Prostate gland (tissue), 2 donors: ENCODE measurements around the gene CERKL. TPM values are rescaled to one million over a fixed set of nuclear protein-coding genes. Genes with fewer than 3 reads are reported as not detected.

Source experiments
- DNase-seq: peaks from one replicate; pipeline ENCODE4 v3.0.0-alpha.2; 2019; ENCODE audit warnings: low spot score
- H3K27ac ChIP-seq, 2 donors: fragments of 200-600 bp; sonication (generic); 2 replicates each; pipeline ENCODE4 v1.5.1; 2017 to 2019
- H3K27me3 ChIP-seq: fragments of 200-600 bp; sonication (generic); replicated peaks from 2 replicates; pipeline ENCODE4 v1.5.1; 2019; ENCODE audit not compliant: insufficient read depth
- H3K36me3 ChIP-seq, 2 donors: fragments of 200-600 bp; sonication (generic); 1 replicate in 1 of 2; 2 replicates in 1 of 2; pipeline versions ENCODE4 v1.5.1 to v1.8.1; 2017 to 2019
- H3K4me1 ChIP-seq: fragments of 200-600 bp; sonication (generic); replicated peaks from 2 replicates; pipeline ENCODE4 v1.5.1; 2019
- H3K4me3 ChIP-seq, 2 donors: fragments of 200-600 bp; sonication (generic); 2 replicates each; pipeline ENCODE4 v1.5.1; 2017 to 2019
- H3K9me3 ChIP-seq: fragments of 200-600 bp; sonication (generic); 2 replicates; pipeline ENCODE4 v1.5.1; 2017
- CTCF ChIP-seq, 4 experiments: fragments of 200-600 bp in 2 of 4; fragments of 450-650 bp in 2 of 4; sonication (generic) in 2 of 4; IDR thresholded peaks; 1 replicate in 3 of 4; 2 replicates in 1 of 4; pipeline ENCODE4 v1.5.1; 2016 to 2019; ENCODE audit warnings: antibody characterized with exemption in 4 of 4, mild to moderate bottlenecking in 2 of 4, moderate library complexity in 2 of 4
- POLR2A ChIP-seq: fragments of 450-650 bp; IDR thresholded peaks from one replicate; pipeline ENCODE4 v1.6.1; 2016; ENCODE audit warnings: antibody characterized with exemption, mild to moderate bottlenecking
- POLR2AphosphoS5 ChIP-seq: sonication (generic); formaldehyde crosslinking; IDR thresholded peaks from one replicate; pipeline ENCODE4 v1.6.1; 2017; ENCODE audit warnings: antibody characterized with exemption
- WGBS: methylation state at CpG from one replicate; pipeline ENCODE4 v1.1.5; 2018; 5-methylcytosine and 5-hydroxymethylcytosine counted together
- intact Hi-C: fragments of 100-400 bp; cut with DNase I; formaldehyde crosslinking; loops from one replicate; pipeline ENCODE4 v1.14.2; 2022
- total RNA-seq, 2 donors: library from RNA; depleted of rRNA; stranded (reverse); fragments of >200 nt; gene quantifications; one replicate each; pipeline ENCODE4 v1.1.0, GENCODE V29; 2016

CERKL gene
- total RNA-seq, 2 donors from 2014 or later = 0.55 to 3.9 TPM

GRCh38 chr2:181655519-181655918 is 1.4 kb downstream of the CERKL start:
- intact Hi-C loops = no loop called here
- H3K27me3 ChIP-seq = no peaks in the 10 kb centered on the region
- no peak overlapping the region for H3K4me3 ChIP-seq
- DNase-seq = no peak
- WGBS = 75% methylated on average over 7 of the region's 7 CpGs
- TF ChIP-seq CTCF (IDR thresholded peaks at IDR 0.05) (no peak), POLR2AphosphoS5 (no peak), POLR2A (no peak)
- H3K9me3 ChIP-seq = no peaks in the 10 kb centered on the region
- H3K27ac ChIP-seq = no peak overlapping the region
- H3K36me3 ChIP-seq = no peaks in the 10 kb centered on the region
- H3K4me1 ChIP-seq = no peaks in the 10 kb centered on the region

DNA sequence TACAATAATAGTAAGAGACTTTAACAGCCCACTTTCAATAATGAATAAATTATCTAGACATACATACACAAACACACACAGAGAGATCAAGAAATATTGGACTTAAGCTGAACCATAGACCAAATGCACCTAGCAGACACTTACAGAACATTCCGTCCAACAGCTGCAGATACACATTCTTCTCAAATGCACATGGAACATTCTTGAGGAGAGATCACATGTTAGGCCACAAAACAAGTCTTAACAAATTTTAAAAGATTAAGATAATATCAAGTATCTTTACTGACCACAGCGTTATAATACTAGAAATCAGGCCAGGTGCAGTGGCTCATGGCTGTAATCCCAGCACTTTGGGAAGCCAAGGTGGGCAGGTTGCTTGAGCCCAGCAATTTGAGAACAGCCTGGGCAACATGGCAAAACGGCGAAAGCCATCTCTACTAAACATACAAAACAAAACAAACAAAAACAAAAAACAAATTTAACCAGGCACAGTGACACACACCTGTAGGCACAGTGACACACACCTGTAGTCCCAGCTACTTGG is 7.4 kb downstream of the CERKL start:
- no peaks in the 10 kb centered on the region for H3K4me1 ChIP-seq
- no peak overlapping the region for H3K27ac ChIP-seq
- no peak for TF ChIP-seq POLR2A
- peak; percentile 32 for TF ChIP-seq POLR2AphosphoS5
- intact Hi-C loops = no loop called here
- no peaks in the 10 kb centered on the region for H3K27me3 ChIP-seq
- no peak overlapping the region for H3K4me3 ChIP-seq
- H3K9me3 ChIP-seq = no peaks in the 10 kb centered on the region
- 44% methylated on average over 4 of the region's 4 CpGs for WGBS
- H3K36me3 ChIP-seq = no peaks in the 10 kb centered on the region
- DNase-seq = no peak

- no peak overlapping the region for H3K4me3 ChIP-seq
- no peak overlapping the region for H3K27ac ChIP-seq
- H3K4me1 ChIP-seq = no peaks in the 10 kb centered on the region
- TF ChIP-seq POLR2AphosphoS5 = no peak
- no peak for TF ChIP-seq CTCF (IDR thresholded peaks at IDR 0.05)
- TF ChIP-seq POLR2A = no peak
- no peak for DNase-seq
- no peaks in the 10 kb centered on the region for H3K9me3 ChIP-seq
- intact Hi-C loops = no loop called here
- 88% methylated on average over 2 of the region's 2 CpGs for WGBS
- H3K27me3 ChIP-seq = no peaks in the 10 kb centered on the region
- H3K36me3 ChIP-seq = no peaks in the 10 kb centered on the region
Observed at GRCh38 chr2:181648478-181649155, 8.3 kb downstream of the CERKL start.

DNA sequence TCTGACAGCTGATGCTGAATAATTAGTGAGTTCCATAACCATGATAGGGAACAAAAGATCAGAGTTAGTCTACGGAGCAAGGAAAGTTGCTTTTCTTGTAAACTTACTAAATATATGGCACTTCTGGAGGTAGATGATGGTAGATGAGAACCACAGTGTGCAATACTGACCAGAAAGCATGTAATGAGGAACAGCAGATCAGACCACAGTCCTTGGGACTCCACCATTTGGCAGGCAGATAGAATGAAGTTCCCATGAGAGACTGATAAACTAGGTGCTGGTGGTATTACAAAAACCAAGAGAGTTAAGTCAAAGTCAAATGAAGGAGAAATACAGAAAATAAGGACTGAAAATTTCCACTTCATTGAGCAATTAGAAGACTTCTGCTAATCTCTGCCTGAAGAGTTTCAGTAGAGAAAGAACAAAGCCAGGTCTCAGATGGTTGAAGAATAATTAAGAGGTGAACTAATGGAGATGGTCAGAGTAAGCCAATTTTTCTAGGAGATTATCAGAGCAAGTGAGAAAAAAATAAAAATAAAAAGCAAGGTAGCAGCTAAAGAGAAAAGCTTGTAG is 10.4 kb downstream of the CERKL start:
- TF ChIP-seq POLR2AphosphoS5 = no peak
- TF ChIP-seq POLR2A = no peak
- TF ChIP-seq CTCF (IDR thresholded peaks at IDR 0.05) = no peak
- no peak overlapping the region for H3K27ac ChIP-seq
- no peak overlapping the region for H3K4me3 ChIP-seq
- 67% methylated on average over 1 of the region's 1 CpG for WGBS
- H3K36me3 ChIP-seq = no peaks in the 10 kb centered on the region
- intact Hi-C loops = no loop called here
- H3K27me3 ChIP-seq = no peaks in the 10 kb centered on the region
- H3K9me3 ChIP-seq = no peaks in the 10 kb centered on the region
- DNase-seq = no peak
- no peaks in the 10 kb centered on the region for H3K4me1 ChIP-seq

GRCh38 chr2:181643151-181643550 is 13.8 kb downstream of the CERKL start:
- Histone ChIP-seq H3K9me3 (no peaks in the 10 kb centered on the region), H3K36me3 (no peaks in the 10 kb centered on the region), H3K4me1 (no peaks in the 10 kb centered on the region), H3K27ac (no peak overlapping the region), H3K4me3 (no peak overlapping the region), H3K27me3 (no peaks in the 10 kb centered on the region)
- TF ChIP-seq POLR2AphosphoS5 (no peak), POLR2A (no peak), CTCF (IDR thresholded peaks at IDR 0.05) (no peak)
- no peak for DNase-seq
- WGBS = 52% methylated on average over 1 of the region's 1 CpG
- intact Hi-C loops = no loop called here
